GM19395 (cell line): ENCODE results near the gene DDX47.
"Not testable (repeated sequence)": the region's sequence is repeated elsewhere in the genome, so short reads cannot be mapped to it uniquely, and the experiment has no call there.

ENCODE experiments used
- ATAC-seq: cut with Tn5 transposase; IDR thresholded peaks from one replicate; pipeline ENCODE4 v1.9.1; 2021; ENCODE audit warnings: mild to moderate bottlenecking, moderate library complexity; ENCODE audit not compliant: unreplicated experiment

The DDX47 gene

GRCh38 chr12:12796928-12797793 is 16.0 kb upstream of the DDX47 start:
- no peak for ATAC-seq

GRCh38 chr12:12797794-12798152 is 15.4 kb upstream of the DDX47 start:
- ATAC-seq, result no peak

- no peak for ATAC-seq
Observed at GRCh38 chr12:12798480-12798879, 14.7 kb upstream of the DDX47 start.

GRCh38 chr12:12799163-12799920 is 13.8 kb upstream of the DDX47 start:
- no peak for ATAC-seq

GRCh38 chr12:12800406-12801180 is 12.6 kb upstream of the DDX47 start:
- no peak for ATAC-seq

GRCh38 chr12:12801656-12802055 is 11.5 kb upstream of the DDX47 start:
- ATAC-seq, result not testable (repeated sequence)

- ATAC-seq, result peak; percentile 85
Observed at GRCh38 chr12:12803186-12803585, 10.0 kb upstream of the DDX47 start.

- no peak for ATAC-seq
Observed at GRCh38 chr12:12804011-12804410, 9.1 kb upstream of the DDX47 start.

GRCh38 chr12:12804432-12804886 is 8.7 kb upstream of the DDX47 start:
- ATAC-seq, result no peak

- no peak for ATAC-seq
Observed at GRCh38 chr12:12806784-12807516, 6.2 kb upstream of the DDX47 start.

GRCh38 chr12:12807517-12807903 is 5.6 kb upstream of the DDX47 start:
- ATAC-seq, result not testable (repeated sequence)

GRCh38 chr12:12807970-12808702 is 5.0 kb upstream of the DDX47 start:
- ATAC-seq, result peak; percentile 71

- no peak for ATAC-seq
Observed at GRCh38 chr12:12810553-12811021, 2.6 kb upstream of the DDX47 start.

- ATAC-seq, result no peak
Observed at GRCh38 chr12:12811343-12811742, 1.8 kb upstream of the DDX47 start.

GRCh38 chr12:12812174-12812573 is 972 bp upstream of the DDX47 start:
- no peak for ATAC-seq

GRCh38 chr12:12812618-12813119 is 477 bp upstream of the DDX47 start:
- no peak for ATAC-seq

GRCh38 chr12:12817616-12818015 is 4.5 kb downstream of the DDX47 start:
- no peak for ATAC-seq

GRCh38 chr12:12818701-12819100 is 5.6 kb downstream of the DDX47 start:
- no peak for ATAC-seq

GRCh38 chr12:12819221-12819620 is 6.1 kb downstream of the DDX47 start:
- ATAC-seq, result no peak
